DMS53 (cell line): ENCODE data around the gene EXOC3L4.

Experiments used
- DNase-seq: peaks from one replicate; lab custom pipeline; 2025; lab: John Stamatoyannopoulos, UW

The EXOC3L4 gene

DNA sequence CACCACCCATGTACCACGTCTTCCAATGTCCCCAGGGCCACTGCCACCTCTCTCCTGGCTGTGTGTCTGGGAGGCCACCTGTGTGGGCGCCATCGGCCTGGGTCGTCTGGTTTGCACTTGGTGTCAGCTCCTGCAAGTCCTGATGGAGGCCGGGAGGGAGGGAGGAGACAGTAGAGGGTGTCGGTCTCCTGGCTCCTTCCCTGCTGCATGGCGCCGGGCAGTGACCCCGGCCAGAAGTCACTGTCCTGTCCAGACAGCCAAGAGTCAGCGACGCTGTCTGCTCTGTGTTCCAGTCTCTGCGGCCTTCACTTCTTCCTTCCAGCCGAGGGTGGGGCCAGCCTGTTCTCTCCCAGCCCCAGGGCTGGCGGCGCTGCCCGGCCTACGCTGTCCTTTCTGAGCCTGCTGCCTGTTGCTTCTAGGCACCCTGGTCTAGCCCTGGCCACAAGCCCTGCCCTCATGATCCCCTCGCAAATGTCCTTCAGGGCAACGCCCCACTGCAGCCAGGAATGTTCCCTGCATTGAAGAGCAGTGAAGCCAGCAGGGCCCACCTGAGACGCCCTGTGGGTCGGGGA is 23.5 kb upstream of the EXOC3L4 start:
- no peak for DNase-seq

GRCh38 chr14:103071544-103072251 is 22.8 kb upstream of the EXOC3L4 start:
- DNase-seq: no peak

DNA sequence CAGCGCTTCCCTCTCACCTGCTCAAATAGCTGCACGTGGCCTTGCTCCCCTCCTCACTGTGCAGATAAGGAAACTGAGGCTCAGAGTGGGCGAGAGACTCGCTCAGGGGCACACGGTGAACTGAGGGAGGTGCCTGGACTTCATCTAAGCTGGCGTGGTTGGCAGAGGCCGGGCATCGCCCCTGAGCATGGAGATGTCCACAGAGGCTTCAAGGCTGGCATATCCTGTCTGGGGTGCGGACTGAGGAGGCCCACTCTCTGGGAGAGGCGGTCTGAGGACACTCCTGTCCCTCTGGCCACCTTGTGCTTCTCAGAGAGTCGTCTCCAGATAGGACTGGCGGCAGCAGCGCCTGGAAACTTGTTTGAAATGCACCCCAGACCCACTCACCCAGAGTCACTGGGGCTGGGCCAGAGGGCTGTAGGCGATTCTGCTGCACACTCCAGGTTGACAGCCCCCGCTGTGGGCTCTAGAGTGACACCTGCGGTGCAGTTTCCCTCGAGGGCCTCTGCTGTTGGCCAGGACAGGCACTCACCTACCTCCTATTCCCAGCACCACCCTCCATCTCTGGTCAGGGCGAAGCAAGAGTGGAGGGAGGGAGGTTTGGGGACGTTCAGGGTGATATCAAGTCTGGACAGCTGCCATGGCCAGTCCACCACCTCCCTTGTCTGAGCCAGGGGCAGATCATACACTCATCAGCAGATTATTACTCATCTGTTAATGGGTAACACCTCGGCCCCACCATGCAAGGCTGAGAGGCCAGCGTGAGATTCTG is 21.7 kb upstream of the EXOC3L4 start:
- peak; percentile 12 for DNase-seq

DNA sequence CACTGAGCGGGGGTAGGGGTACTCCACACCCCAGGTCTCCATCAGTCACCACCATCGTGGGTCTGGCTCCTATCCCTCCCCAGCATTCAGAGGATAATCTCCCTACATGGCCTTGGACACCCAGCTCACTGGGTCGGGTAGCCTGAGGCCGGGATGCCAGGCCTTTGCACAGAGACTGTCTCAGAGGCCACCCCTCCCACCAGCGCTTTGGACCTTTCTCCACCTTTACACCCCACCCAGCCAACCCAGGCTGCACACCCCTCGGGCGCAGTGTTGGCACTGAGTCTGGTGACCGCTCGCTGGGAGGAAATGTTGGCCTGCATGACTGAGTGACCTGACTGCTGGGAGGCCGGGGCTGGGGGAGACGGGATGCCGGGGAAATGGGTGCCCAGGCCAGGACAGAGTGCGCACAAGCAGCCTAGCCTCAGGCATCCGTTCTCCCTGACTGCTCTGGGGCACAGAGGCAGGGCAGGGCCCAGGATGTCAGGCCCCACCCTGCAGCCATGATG is 21.1 kb upstream of the EXOC3L4 start:
- no peak for DNase-seq

DNA sequence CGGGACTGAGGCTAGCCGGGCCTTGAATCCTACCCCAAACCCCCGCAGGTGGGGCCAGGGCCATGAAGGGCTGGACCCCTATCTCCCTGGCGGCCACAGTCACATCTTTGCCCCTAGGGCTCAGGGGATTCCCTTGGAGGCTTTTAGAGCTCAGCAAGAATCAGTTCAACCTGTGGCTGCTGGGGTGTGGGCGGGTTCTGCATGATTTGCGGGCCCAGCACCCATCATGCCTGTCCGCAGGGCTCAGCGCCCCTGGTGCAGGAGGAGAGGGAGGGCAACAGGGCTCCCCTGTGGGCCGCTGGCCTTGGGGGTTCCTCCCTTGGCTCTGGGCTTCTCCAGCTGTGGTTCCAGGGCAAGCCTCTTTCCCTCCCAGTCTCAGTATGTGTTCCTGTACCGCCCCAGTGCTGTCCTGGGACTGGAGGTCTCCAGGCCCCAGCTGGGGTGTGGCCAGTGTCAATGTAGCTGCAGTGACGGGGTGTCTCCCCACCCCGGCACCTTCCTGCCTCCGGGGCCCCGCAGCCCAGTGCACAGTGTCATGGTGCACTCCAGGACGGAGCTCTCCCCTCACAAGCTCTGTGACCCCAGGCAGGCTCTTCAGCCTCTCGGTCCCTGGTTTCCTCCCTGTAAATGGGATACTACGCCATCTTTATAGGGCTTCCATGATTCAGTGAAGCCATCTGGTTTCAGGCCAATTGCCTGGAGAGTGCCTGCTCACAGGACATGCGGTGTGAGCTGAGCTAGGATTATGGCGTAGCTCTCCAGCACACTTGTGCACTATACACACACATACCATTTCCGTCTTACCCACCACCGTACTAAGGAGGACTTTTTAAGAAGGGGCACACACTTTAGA is 20.4 kb upstream of the EXOC3L4 start:
- peak; percentile 31 for DNase-seq

DNA sequence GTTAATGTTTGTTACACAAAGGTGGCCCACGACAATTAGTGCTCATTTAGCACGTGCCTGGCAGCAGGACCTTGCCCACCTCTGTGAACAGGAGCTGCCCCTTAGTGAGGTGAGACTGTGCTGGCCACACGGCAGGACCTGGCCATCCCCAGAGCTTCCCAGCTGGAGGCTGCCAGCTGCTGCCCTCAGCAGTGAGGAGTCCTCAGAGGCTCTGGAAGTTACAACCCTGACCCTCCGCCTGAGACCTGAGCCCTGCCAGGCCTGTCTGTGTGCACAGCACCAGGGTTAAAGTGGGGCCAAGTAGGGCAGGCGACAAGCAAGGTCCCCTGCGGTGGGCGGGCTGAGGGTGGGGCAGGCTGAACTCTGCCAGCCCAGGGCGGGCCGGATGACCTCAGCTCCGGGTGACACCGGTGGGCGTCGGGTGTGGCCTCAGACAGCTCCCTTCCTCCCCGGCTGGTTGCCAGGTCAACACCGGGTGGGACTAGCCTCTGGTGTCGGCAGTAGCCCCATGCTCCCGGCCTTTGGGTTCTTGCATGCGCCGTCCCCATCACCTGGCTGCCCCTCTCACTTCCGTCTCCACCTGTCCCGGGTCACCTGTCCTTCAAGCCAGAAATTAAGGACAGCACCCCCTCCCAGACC is 19.7 kb upstream of the EXOC3L4 start:
- DNase-seq: peak; percentile 44

GRCh38 chr14:103078420-103078749 is 16.1 kb upstream of the EXOC3L4 start:
- peak; percentile 80 for DNase-seq

DNA sequence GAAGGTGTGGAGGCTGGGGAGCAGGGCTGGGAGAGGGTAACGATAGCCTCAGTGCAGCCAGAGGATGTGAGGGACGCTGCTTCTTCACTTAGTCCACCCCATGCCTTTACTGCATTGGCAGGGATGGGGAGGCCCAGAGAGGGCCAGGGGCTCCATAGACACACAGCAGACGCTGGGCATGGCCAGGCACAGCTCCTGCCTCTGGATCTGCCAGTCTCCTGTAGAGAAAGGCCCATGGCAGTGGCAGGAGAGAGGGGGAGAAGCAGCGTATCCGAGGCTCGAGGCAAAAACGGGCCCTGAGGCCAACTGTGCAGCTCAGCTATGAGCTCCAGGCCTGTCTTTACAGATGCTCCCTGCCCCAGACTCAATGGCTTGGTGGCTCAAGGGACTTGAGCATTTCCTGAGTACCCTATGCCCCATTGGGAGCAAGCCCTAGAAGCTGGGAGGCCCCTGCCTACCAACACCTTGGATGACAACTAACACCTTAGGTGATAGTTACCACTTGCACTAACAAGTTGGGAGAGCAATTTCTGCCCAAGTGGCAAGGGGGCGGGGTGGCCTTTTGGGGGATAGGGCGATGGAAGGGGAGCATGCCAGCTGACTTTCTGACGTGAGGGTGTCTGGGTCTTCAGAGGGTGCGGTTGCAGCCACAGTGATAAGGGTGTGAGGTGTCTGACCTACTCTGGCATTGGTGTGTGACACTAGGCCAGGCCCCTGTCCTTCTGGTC is 15.5 kb upstream of the EXOC3L4 start:
- DNase-seq: no peak

DNA sequence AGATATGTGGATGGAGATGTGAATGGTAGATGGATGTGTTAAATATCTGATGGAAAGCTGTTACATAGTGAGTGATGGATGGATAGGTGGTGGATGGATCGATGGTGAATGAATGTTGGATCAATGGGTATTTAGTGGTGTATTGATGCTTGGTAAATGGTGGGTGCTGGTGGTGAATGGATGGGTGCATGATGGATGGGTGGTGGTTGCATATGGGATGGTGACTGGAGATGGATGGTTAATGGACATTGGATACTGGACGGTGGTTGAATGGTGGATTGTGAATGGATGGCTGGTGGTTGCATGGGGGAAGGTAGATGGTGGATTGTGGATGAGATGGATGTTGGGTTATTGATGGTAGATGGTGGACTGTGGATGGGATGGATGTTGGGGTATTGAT is 12.6 kb upstream of the EXOC3L4 start:
- no peak for DNase-seq

DNA sequence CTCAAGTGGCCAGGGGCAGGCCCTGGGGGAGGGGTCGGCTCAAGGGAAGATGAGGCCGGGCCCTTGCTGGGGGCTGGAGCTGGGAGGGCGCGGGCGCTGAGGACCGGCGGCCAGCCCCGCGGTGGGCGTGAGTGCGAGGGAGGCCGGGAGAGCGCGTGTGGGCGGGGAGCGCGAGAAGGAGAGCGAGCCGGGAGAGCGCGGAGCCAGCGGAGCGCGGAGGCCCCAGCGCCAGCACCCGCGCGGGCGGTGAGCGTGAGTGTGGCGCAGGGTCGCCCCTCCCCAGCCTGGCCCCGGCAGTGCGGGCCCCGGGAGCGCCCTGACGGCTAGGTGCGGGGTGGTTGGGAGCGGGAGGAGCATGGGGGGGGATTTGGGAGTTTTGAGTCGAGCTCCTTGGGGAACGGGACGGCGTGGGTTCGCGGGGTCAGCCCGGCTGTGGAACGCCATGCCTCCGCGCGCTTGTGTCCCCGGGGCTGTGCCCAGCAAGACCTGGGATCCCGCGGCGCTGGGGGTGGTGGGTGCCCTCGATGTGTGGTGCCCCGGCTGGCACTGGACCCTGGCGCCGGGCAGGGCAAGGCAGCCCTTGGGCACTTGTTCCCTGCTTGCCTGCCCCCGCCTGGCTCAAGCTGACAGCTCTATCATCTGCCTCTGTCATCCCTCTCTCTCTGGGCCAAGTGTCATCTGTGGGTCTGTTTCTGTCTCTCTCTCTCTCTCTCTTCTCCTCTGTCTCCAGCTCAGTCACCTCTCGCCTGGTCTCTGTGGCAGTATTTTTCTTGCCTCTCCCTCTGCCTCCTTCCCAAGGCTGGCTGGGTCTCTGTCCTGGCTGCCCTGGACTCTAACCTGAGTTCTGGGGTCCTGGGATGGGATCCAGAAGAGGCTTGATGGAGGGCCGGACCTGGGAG is 10.3 kb upstream of the EXOC3L4 start, which contains the start of gene LBHD2:
TSS of gene LBHD2 (plus strand) at position 190 of the 899 bp plus-strand sequence. CDS start 1,803 bp downstream, outside the sequence.
- no peak for DNase-seq

GRCh38 chr14:103085106-103086091 is 9.1 kb upstream of the EXOC3L4 start:
- DNase-seq: no peak

DNA sequence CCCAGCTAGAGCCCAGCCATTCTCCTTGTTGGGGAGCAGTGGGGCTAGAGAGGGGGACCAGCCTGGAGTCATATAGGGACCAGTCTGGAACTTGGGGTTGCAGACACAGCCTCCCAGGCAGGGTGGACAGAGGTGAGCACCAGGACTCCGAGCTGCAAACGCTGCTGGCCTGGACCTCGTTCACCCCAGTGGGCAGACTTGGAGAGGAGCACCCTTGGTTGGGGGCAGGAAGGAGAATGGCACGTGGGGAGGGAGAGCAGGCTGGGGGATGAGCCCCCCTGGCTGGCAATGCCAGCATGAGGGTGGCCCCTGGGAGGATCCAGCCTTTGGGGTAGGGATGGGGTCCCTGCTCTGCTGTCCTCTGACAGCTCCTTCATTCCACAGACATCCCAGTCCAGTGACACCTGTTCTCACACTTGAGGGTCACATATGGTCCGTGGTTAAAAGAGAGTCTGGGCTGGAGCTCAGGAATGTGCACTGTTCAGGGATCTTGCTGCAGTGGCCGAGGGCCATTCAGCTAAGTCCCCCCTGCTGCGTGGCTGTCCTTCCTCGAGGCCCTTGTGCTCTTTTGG is 7.7 kb upstream of the EXOC3L4 start:
- no peak for DNase-seq

DNA sequence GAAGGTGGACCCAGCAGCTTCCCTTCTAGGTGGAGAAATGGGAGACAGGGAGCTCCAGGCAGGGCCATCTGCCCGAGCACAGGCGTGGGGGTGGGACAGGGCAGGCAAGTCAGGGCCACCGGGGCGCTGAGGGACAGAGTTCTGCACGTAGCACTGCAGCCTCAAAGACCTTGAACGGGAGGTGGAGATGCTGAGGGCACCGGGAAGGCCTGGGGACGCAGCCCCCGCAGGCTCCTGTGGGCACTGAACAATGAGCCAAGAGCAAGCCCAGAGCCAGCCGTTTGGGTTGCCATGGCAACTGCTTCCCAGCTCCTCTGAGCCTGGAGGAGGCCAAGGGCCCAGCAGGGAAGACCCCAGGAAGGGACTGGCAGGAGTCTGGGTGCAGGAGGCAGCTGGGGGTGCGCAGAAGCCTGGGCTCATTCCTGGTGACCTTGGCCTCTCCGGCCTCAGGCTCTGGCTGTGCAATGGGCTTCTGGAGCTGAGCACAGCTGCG is 7.1 kb upstream of the EXOC3L4 start:
- DNase-seq: no peak

GRCh38 chr14:103088921-103089320 is 5.6 kb upstream of the EXOC3L4 start:
- DNase-seq: no peak

- DNase-seq: no peak
These were observed 4.9 kb upstream of the EXOC3L4 start for GRCh38 chr14:103089386-103090335.

- no peak for DNase-seq
These were observed 4.0 kb upstream of the EXOC3L4 start for GRCh38 chr14:103090481-103091020.
